ENCODE data around the gene ANTXRL.

DNA sequence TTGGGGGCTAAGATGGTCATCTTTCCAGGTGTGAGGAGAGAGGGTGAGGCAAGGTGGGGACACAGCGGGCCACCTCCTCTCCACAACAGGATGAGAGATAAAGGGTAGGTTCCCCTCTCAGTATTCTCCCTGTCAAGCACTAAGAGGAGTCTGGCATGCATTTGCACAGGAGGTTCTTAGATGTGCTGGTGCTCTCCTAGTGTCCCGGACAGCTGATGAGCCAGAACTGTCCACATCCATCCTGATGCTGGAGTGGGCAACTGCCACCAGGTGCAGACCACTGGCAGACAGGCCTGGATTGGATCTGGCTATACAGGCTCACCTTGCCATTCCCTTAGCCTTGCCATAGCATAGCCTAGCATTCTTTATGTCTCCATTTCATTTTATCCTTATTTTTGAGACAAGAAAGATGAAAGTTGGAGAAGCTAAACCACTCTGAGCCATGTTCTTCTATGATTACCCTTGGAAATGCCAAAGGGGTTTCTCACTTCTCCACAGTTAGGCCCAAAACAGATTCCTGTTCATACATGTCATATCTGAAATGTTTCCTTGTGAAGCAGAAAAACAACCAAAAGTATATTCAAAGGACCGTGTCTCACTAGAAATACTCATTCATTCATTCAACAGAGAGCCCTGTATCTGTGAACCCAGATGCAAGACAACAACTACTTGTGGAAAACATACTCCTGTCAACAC lies 48.8 kb upstream of the ANTXRL start:
- TF ChIP-seq, protein P1, sequence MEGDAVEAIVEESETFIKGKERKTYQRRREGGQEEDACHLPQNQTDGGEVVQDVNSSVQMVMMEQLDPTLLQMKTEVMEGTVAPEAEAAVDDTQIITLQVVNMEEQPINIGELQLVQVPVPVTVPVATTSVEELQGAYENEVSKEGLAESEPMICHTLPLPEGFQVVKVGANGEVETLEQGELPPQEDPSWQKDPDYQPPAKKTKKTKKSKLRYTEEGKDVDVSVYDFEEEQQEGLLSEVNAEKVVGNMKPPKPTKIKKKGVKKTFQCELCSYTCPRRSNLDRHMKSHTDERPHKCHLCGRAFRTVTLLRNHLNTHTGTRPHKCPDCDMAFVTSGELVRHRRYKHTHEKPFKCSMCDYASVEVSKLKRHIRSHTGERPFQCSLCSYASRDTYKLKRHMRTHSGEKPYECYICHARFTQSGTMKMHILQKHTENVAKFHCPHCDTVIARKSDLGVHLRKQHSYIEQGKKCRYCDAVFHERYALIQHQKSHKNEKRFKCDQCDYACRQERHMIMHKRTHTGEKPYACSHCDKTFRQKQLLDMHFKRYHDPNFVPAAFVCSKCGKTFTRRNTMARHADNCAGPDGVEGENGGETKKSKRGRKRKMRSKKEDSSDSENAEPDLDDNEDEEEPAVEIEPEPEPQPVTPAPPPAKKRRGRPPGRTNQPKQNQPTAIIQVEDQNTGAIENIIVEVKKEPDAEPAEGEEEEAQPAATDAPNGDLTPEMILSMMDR (IDR thresholded peaks at IDR 0.05; ENCODE audit: borderline replicate concordance, extremely low read depth, low read length, poor library complexity, severe bottlenecking), result no peak
- no peak for TF ChIP-seq EZH2 (IDR thresholded peaks at IDR 0.05; ENCODE audit: borderline replicate concordance, low read depth, low read length, severe bottlenecking)
